Measurements from ENCODE around the gene NAALADL2.

The NAALADL2 gene

GRCh38 chr3:175792245-175792644 lies 933.1 kb downstream of the NAALADL2 start:
- no peaks in the 10 kb centered on the region for H3K79me2 ChIP-seq (ENCODE audit: low read length)
- no peaks in the 10 kb centered on the region for H3K36me3 ChIP-seq (replicated peaks; ENCODE audit: low read depth, low read length)
- H3K4me3 ChIP-seq (ENCODE audit: low read length): no peak overlapping the region
- H3K4me2 ChIP-seq (ENCODE audit: low read length): no peak overlapping the region
- H3K4me1 ChIP-seq (ENCODE audit: low read length): no peaks in the 10 kb centered on the region
- TF ChIP-seq CTCF (IDR thresholded peaks at IDR 0.05; ENCODE audit: low read depth, low read length) (no peak), EZH2phosphoT487 (IDR thresholded peaks at IDR 0.05; ENCODE audit: low read depth) (no peak)
- no peak overlapping the region for H3K9ac ChIP-seq (ENCODE audit: low read length)
- H3K27me3 ChIP-seq (ENCODE audit: low read depth, low read length): no peaks in the 10 kb centered on the region
- no peak overlapping the region for H2AFZ ChIP-seq (ENCODE audit: low read depth, low read length)
- H4K20me1 ChIP-seq (ENCODE audit: insufficient read depth, low read length): no peaks in the 10 kb centered on the region
- H3K27ac ChIP-seq (ENCODE audit: low read length): no peak overlapping the region
- H3K9me3 ChIP-seq (ENCODE audit: insufficient read depth, low read length): no peaks in the 10 kb centered on the region

- H3K36me3 ChIP-seq (replicated peaks; ENCODE audit: low read depth, low read length): peaks cover 3% of the 10 kb centered on the region
- no peak for TF ChIP-seq CTCF (IDR thresholded peaks at IDR 0.05; ENCODE audit: low read depth, low read length)
- TF ChIP-seq EZH2phosphoT487 (IDR thresholded peaks at IDR 0.05; ENCODE audit: low read depth): no peak
- H3K4me3 ChIP-seq (ENCODE audit: low read length): no peak overlapping the region
- no peaks in the 10 kb centered on the region for H3K27me3 ChIP-seq (ENCODE audit: low read depth, low read length)
- 0 out of 2 replicates have a peak, but pooled peaks cover 4% of the 10 kb centered on the region for H3K9me3 ChIP-seq (ENCODE audit: insufficient read depth, low read length)
- H3K4me1 ChIP-seq (ENCODE audit: low read length): peaks cover 8% of the 10 kb centered on the region; the same call in 1 of the 2 replicates
- no peaks in the 10 kb centered on the region for H4K20me1 ChIP-seq (ENCODE audit: insufficient read depth, low read length)
- no peak overlapping the region for H3K9ac ChIP-seq (ENCODE audit: low read length)
- H3K4me2 ChIP-seq (ENCODE audit: low read length): no peak overlapping the region
- H3K27ac ChIP-seq (ENCODE audit: low read length): no peak overlapping the region
- no peaks in the 10 kb centered on the region for H3K79me2 ChIP-seq (ENCODE audit: low read length)
- no peak overlapping the region for H2AFZ ChIP-seq (ENCODE audit: low read depth, low read length)
These were observed 939.2 kb downstream of the NAALADL2 start for GRCh38 chr3:175798326-175798725.

GRCh38 chr3:175805825-175806224 lies 946.7 kb downstream of the NAALADL2 start:
- Histone ChIP-seq H3K4me3 (ENCODE audit: low read length) (no peak overlapping the region), H3K9ac (ENCODE audit: low read length) (no peak overlapping the region), H3K4me1 (ENCODE audit: low read length) (no peaks in the 10 kb centered on the region), H3K36me3 (replicated peaks; ENCODE audit: low read depth, low read length) (no peaks in the 10 kb centered on the region), H3K79me2 (ENCODE audit: low read length) (no peaks in the 10 kb centered on the region), H2AFZ (ENCODE audit: low read depth, low read length) (no peak overlapping the region), H3K27me3 (ENCODE audit: low read depth, low read length) (no peaks in the 10 kb centered on the region), H3K9me3 (ENCODE audit: insufficient read depth, low read length) (no peaks in the 10 kb centered on the region), H3K4me2 (ENCODE audit: low read length) (no peak overlapping the region), H4K20me1 (ENCODE audit: insufficient read depth, low read length) (no peaks in the 10 kb centered on the region), H3K27ac (ENCODE audit: low read length) (no peak overlapping the region)
- TF ChIP-seq EZH2phosphoT487 (IDR thresholded peaks at IDR 0.05; ENCODE audit: low read depth): no peak
- TF ChIP-seq CTCF (IDR thresholded peaks at IDR 0.05; ENCODE audit: low read depth, low read length): no peak

GRCh38 chr3:175807175-175807574 lies 948.0 kb downstream of the NAALADL2 start:
- Histone ChIP-seq H3K4me2 (ENCODE audit: low read length) (no peak overlapping the region), H3K9ac (ENCODE audit: low read length) (no peak overlapping the region), H3K79me2 (ENCODE audit: low read length) (no peaks in the 10 kb centered on the region), H3K27me3 (ENCODE audit: low read depth, low read length) (no peaks in the 10 kb centered on the region), H3K4me3 (ENCODE audit: low read length) (no peak overlapping the region), H3K36me3 (replicated peaks; ENCODE audit: low read depth, low read length) (no peaks in the 10 kb centered on the region), H3K4me1 (ENCODE audit: low read length) (no peaks in the 10 kb centered on the region), H4K20me1 (ENCODE audit: insufficient read depth, low read length) (no peaks in the 10 kb centered on the region), H3K27ac (ENCODE audit: low read length) (no peak overlapping the region), H2AFZ (ENCODE audit: low read depth, low read length) (no peak overlapping the region), H3K9me3 (ENCODE audit: insufficient read depth, low read length) (peaks cover 3% of the 10 kb centered on the region; the same call in 1 of the 2 replicates)
- TF ChIP-seq EZH2phosphoT487 (IDR thresholded peaks at IDR 0.05; ENCODE audit: low read depth) (no peak), CTCF (IDR thresholded peaks at IDR 0.05; ENCODE audit: low read depth, low read length) (no peak)

All from OCI-LY3 (cell line).